Measurements from ENCODE around the gene CTNNA1. TPM values are rescaled to one million over a fixed set of nuclear protein-coding genes. Genes with fewer than 3 reads are reported as not detected.

Gene CTNNA1
- total and polyA plus RNA-seq, 8 donors, result 53.9 to 193 (median 108) TPM

DNA sequence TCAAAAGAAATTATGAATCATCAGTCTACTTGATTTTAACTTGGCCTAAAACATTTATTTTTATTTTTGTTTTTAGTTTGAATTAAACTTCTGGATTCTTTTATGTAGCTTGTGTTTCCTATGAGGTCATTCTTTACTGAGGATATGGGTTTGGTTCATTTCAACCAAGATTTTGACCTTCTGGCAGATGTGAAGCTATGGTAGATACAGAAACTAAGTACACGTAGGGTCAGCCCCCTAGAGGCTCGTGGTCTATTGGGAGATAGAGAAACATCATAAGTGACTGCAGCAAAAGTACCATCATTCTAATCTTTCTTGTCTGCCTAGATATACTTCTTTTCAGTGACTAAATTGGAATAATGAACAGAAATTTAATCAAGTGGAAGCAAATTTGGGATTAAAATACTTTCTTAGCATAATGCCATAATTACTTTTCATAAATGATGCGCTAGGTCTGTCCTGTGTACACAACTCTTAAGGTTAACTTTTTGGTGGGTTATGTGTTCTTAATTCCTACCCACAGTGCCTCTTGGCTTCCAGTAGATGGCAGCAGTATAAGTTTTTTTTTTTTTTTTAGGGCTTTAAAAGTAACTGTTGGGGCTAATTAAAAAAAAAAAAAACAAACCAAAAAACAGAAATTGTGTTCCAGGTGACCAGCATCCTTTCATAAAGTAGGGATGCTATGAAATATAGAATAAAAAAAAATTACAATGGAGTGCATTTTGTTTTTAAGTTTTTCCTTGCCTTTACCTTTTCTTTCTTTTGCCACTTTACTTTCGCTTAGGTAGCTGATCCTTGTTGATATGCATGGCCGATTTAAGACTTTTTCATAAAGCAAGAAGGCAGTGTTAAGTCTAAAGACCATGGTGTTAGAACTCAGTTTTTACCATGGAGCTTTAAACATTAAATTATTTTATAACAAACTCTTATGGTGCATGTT lies 72.0 kb downstream of the CTNNA1 start:
- FAIRE-seq (peak; percentile 13), DNase-seq (no peak), ATAC-seq (peak in 3 of 4 donors; percentile 60 to 72 (median 60))
- Histone ChIP-seq H3K4me3 (no peak overlapping the region), H3K27ac (no peak overlapping the region), H3K27me3 (no peaks in the 10 kb centered on the region), H3K36me3 (peaks cover 0 to 13% (median 0%) of the 10 kb centered on the region in 3 donors), H3K4me1 (peaks cover 0 to 12% (median 0%) of the 10 kb centered on the region in 3 donors), H3K9me3 (no peaks in the 10 kb centered on the region)
- TF ChIP-seq, protein P1, sequence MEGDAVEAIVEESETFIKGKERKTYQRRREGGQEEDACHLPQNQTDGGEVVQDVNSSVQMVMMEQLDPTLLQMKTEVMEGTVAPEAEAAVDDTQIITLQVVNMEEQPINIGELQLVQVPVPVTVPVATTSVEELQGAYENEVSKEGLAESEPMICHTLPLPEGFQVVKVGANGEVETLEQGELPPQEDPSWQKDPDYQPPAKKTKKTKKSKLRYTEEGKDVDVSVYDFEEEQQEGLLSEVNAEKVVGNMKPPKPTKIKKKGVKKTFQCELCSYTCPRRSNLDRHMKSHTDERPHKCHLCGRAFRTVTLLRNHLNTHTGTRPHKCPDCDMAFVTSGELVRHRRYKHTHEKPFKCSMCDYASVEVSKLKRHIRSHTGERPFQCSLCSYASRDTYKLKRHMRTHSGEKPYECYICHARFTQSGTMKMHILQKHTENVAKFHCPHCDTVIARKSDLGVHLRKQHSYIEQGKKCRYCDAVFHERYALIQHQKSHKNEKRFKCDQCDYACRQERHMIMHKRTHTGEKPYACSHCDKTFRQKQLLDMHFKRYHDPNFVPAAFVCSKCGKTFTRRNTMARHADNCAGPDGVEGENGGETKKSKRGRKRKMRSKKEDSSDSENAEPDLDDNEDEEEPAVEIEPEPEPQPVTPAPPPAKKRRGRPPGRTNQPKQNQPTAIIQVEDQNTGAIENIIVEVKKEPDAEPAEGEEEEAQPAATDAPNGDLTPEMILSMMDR (IDR thresholded peaks at IDR 0.05), result peak in 3 of 4 donors; percentile 12 to 48 (median 43)
- 43 to 54% methylated on average over 5 of the region's 5 CpGs for WGBS, 2 donors
- intact Hi-C loops (cut with DNase I), result loop anchor here in 1 of 3 donors (10.0 kb wide), 1 partner anchor 430 kb away; no protein-coding TSS in a partner anchor

DNA sequence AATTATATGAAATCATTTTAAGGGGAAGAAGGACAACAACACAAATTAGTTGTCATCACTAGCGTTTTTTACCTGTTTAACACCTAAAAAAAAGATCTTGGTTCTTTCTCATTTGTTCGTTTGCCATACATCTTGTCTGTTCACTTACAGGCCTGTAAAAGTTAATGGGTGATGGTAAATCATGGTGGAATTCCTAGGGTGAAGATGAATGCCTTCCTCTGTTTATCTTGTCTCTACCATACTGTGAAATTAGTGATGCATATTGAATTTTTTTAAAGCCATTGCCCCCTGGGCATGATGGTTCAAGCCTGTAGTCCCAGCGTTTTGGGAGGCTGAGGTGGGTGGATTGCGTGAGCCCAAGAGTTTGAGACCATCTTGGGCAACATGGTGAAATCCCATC lies 75.3 kb downstream of the CTNNA1 start:
- no peaks in the 10 kb centered on the region for H3K9me3 ChIP-seq
- H3K4me3 ChIP-seq, result no peak overlapping the region
- H3K27ac ChIP-seq, result no peak overlapping the region
- no peaks in the 10 kb centered on the region for H3K27me3 ChIP-seq
- FAIRE-seq (no peak), DNase-seq (no peak), ATAC-seq (no peak)
- intact Hi-C loops (cut with DNase I), result loop anchor here in 1 of 3 donors (10.0 kb wide), 1 partner anchor 426 kb away; no protein-coding TSS in a partner anchor
- TF ChIP-seq, protein P1 (IDR thresholded peaks at IDR 0.05), result no peak
- no peaks in the 10 kb centered on the region for H3K4me1 ChIP-seq
- WGBS, 2 donors, result 72 to 80% methylated on average over 4 of the region's 4 CpGs
- peaks cover 0 to 13% (median 0%) of the 10 kb centered on the region in 3 donors for H3K36me3 ChIP-seq

DNA sequence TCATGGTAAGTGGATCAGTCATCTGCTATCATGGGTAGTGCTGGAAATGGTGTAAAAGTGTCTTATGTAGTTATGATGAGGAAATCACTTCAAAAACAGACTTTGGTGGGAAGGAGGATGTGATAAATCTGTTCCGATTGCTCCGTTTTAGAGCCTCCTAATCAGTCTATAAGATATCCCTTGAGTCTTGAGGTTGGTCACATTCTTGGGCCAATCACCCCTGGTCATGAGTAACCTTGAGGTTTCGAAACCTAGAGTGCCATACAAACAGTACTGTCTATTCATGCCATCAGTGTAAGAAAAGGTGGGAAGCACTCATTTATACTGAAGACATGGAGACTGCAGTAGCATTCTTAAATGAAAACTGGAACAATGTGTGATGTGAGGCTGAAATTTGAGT lies 76.1 kb downstream of the CTNNA1 start:
- H3K4me3 ChIP-seq, result no peak overlapping the region
- H3K4me1 ChIP-seq, result no peaks in the 10 kb centered on the region
- 94 to 98% methylated on average over 3 of the region's 3 CpGs for WGBS, 2 donors
- no peak for ATAC-seq
- H3K27ac ChIP-seq, result no peak overlapping the region
- H3K27me3 ChIP-seq, result no peaks in the 10 kb centered on the region
- H3K36me3 ChIP-seq, result peaks cover 0 to 10% (median 0%) of the 10 kb centered on the region in 3 donors
- no peak for FAIRE-seq
- DNase-seq, result no peak
- TF ChIP-seq, protein P1 (IDR thresholded peaks at IDR 0.05), result no peak
- no peaks in the 10 kb centered on the region for H3K9me3 ChIP-seq
- intact Hi-C loops (cut with DNase I), result loop anchor here in 1 of 3 donors (10.0 kb wide), 1 partner anchor 425 kb away; no protein-coding TSS in a partner anchor

DNA sequence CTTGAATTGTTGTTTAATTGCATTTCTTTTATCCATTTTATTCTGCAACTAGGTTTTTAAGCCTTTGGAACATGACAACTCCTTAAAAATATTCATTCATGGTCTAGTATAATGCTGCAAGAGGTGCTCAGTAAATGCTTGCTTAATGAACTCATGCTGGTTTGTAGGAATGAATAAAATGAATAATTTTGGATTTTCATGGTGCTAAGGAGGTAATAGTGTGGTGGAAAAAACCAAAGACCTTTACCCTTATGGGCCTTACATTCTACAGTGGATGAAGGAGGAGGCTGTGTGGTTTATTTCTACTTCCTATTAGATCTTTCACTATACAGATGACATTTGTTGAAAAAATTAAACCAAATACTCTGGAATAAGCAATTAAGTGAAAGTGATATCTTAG lies 78.5 kb downstream of the CTNNA1 start:
- intact Hi-C loops (cut with DNase I), result no loop called here
- H3K27me3 ChIP-seq, result no peaks in the 10 kb centered on the region
- H3K4me1 ChIP-seq, result no peaks in the 10 kb centered on the region
- no peak overlapping the region for H3K4me3 ChIP-seq
- DNase-seq (no peak), ATAC-seq (no peak), FAIRE-seq (no peak)
- H3K27ac ChIP-seq, result no peak overlapping the region
- peaks cover 0 to 4% (median 0%) of the 10 kb centered on the region in 3 donors for H3K36me3 ChIP-seq
- H3K9me3 ChIP-seq, result no peaks in the 10 kb centered on the region
- TF ChIP-seq, protein P1 (IDR thresholded peaks at IDR 0.05), result no peak

Data from pancreas (tissue), 10 donors.